K562 (cell line): ENCODE results near the gene SZT2. TPM values are rescaled to one million over a fixed set of nuclear protein-coding genes. Genes with fewer than 3 reads are reported as not detected.

Experiments
- BRD9 ChIP-seq: fragments of 450-650 bp; IDR thresholded peaks from 2 replicates; pipeline ENCODE4 v1.6.1; 2018; ENCODE audit warnings: low read depth; ENCODE audit not compliant: partially characterized antibody
- CBFA2T2 ChIP-seq: fragments of 450-650 bp; conservative IDR thresholded peaks from 2 replicates; pipeline ENCODE4 v1.6.1; 2017; ENCODE audit warnings: mild to moderate bottlenecking
- CSDE1 ChIP-seq, 2 experiments: fragments of 450-650 bp; IDR thresholded peaks; 2 replicates each; pipeline ENCODE4 v1.6.1; 2016; ENCODE audit warnings: mild to moderate bottlenecking in 1 of 2
- EGR1 ChIP-seq: fragments of 450-650 bp; conservative IDR thresholded peaks from 2 replicates; pipeline ENCODE4 v1.6.1; 2017; ENCODE audit warnings: mild to moderate bottlenecking
- FOXM1 ChIP-seq, 2 experiments: fragments of 450-650 bp in 1 of 2; sonication (generic) in 1 of 2; formaldehyde crosslinking in 1 of 2; IDR thresholded peaks; 2 replicates each; pipeline versions ENCODE4 v1.6.1 to v1.9.0; 2017 to 2022; ENCODE audit warnings: low read depth in 2 of 2, mild to moderate bottlenecking in 2 of 2, missing genetic modification reagents in 1 of 2, moderate library complexity in 1 of 2
- GABPB2 ChIP-seq: fragments of 250-450 bp; sonication (Bioruptor Pico); conservative IDR thresholded peaks from 2 replicates; pipeline ENCODE4 v1.5.1; 2021; ENCODE audit warnings: mild to moderate bottlenecking
- KHSRP ChIP-seq: fragments of 450-650 bp; IDR thresholded peaks from 2 replicates; pipeline ENCODE4 v1.6.1; 2017
- KLF13 ChIP-seq: fragments of 450-650 bp; IDR thresholded peaks from 2 replicates; pipeline ENCODE4 v1.6.1; 2016; ENCODE audit warnings: missing genetic modification characterization, low read depth, mild to moderate bottlenecking, missing compliant biosample characterization, moderate library complexity, borderline replicate concordance
- PHF20 ChIP-seq: fragments of 450-650 bp; IDR thresholded peaks from 2 replicates; pipeline ENCODE4 v1.6.1; 2018; ENCODE audit not compliant: partially characterized antibody
- POLR2G ChIP-seq: fragments of 200-400 bp; formaldehyde crosslinking; IDR thresholded peaks from 2 replicates; pipeline ENCODE4 v1.6.1; 2017; ENCODE audit warnings: low read depth, mild to moderate bottlenecking, antibody characterized with exemption, low read length, moderate library complexity
- SRF ChIP-seq, 2 experiments: fragments of 250-450, 450-650 bp in 1 of 2; sonication (Bioruptor Pico) in 1 of 2; sonication (generic) in 1 of 2; formaldehyde crosslinking; IDR thresholded peaks; 2 replicates each; pipeline versions ENCODE4 v1.5.0 to v1.5.1; 2020 to 2022; ENCODE audit warnings: mild to moderate bottlenecking in 1 of 2, missing genetic modification reagents in 1 of 2
- YBX1 ChIP-seq: fragments of 450-650 bp; IDR thresholded peaks from 2 replicates; pipeline ENCODE4 v1.7.1; 2016; ENCODE audit warnings: mild to moderate bottlenecking
- ZNF24 ChIP-seq: fragments of 450-650 bp; IDR thresholded peaks from 2 replicates; pipeline ENCODE4 v1.6.1; 2016
- ZNF766 ChIP-seq: fragments of 200-800 bp; sonication (Bioruptor generic); conservative IDR thresholded peaks from 2 replicates; pipeline ENCODE4 v1.6.1; 2016; ENCODE audit warnings: missing genetic modification characterization, missing compliant biosample characterization
- ZNF780A ChIP-seq: fragments of 250-450 bp; sonication (Bioruptor Pico); IDR thresholded peaks from 2 replicates; pipeline ENCODE4 v1.5.0; 2021; ENCODE audit warnings: mild to moderate bottlenecking
- polyA plus RNA-seq, 8 experiments: library from polyadenylated mRNA; depleted of rRNA in 4 of 8; stranded (reverse) in 5 of 8; unstranded in 3 of 8; fragments of >200 nt; fragmentation: Nextera tagmentation in 2 of 8; fragmentation: Illumina TruSeq in 1 of 8; extraction: Ambion mirVana in 2 of 8; extraction: Trizol in 1 of 8; gene quantifications; 2 replicates each; pipeline versions ENCODE4 v1.2.1 to v1.2.3, GENCODE V29; 2011 to 2014; ENCODE audit warnings: inconsistent platforms in 1 of 8, missing spikeins in 1 of 8
- total RNA-seq, 7 experiments: library from RNA; depleted of rRNA in 6 of 7; stranded (reverse); fragments of >200 nt in 6 of 7; fragmentation: Illumina TruSeq in 2 of 7; extraction: Trizol in 2 of 7; gene quantifications; 2 replicates each; pipeline versions ENCODE4 v1.2.1 to v1.2.3, GENCODE V29; 2011 to 2021; ENCODE audit warnings: low replicate concordance in 1 of 7
- TF ChIP-seq, protein P1 (sequence below): fragments of 250-450 bp; sonication (Bioruptor Pico); IDR thresholded peaks from 2 replicates; pipeline ENCODE4 v1.5.0; 2021; ENCODE audit warnings: mild to moderate bottlenecking, borderline replicate concordance
- TF ChIP-seq, protein P2 (sequence below): IDR thresholded peaks from 2 replicates; pipeline ENCODE4 v1.6.1; 2011; ENCODE audit not compliant: insufficient read length; ENCODE audit errors: extremely low read depth
- TF ChIP-seq, protein P3 (sequence below): fragments of 250-450 bp; sonication (Bioruptor Pico); IDR thresholded peaks from 2 replicates; pipeline ENCODE4 v1.8.0; 2022; ENCODE audit warnings: moderate library complexity, mild to moderate bottlenecking, inconsistent platforms
- TF ChIP-seq, protein P4 (sequence below), 2 experiments: fragments of 200-800 bp in 1 of 2; sonication (Bioruptor generic) in 1 of 2; sonication (generic) in 1 of 2; formaldehyde crosslinking in 1 of 2; IDR thresholded peaks in 1 of 2; conservative IDR thresholded peaks in 1 of 2; 2 replicates each; pipeline versions ENCODE4 v1.5.0 to v1.6.1; 2016 to 2020; ENCODE audit warnings: missing compliant biosample characterization in 1 of 2, missing genetic modification characterization in 1 of 2, missing genetic modification reagents in 1 of 2
- TF ChIP-seq, protein P5 (sequence below): fragments of 250-450 bp; sonication (Bioruptor Pico); IDR thresholded peaks from 2 replicates; pipeline ENCODE4 v1.5.0; 2021

The SZT2 gene
- total and polyA plus RNA-seq, 9 of the 15 experiments (the other 6 are each of a cell fraction or from before 2014, with no cell fraction given) = 0.88 to 31.0 (median 12.8) TPM

DNA sequence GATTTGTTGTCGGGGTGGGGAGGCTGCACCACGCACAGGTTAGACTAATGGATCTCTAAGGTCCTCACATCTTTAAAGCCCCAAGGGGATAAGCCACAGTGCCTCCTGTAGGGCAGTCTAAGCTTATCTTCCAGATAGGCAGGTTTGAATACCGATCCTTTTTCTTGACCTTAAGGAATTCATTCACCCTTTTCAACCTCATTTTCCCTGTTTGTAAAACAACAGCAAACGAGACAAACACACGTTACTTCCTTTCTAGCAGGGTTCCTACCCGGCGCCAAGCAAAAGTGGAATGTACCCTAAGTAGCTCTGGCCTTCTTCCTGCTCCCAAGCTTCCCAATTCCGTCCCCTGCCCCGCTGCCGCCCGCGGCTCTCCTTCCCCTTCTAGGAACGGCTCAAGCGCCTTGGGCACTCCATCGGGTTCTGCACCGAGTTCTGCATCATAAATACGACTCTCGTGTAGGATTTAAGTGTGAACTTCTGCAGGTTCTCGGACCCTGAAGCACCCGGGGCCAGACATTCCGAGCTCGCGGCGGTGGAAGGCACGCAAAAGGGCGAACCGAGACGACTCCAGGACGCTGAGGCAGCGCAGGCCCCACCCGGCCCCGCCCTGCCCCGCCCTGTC is 31.5 kb upstream of the SZT2 start (continued):
- TF ChIP-seq ZNF780A (CRISPR knock-in tag) (no peak), ZNF766 (CRISPR knock-in tag) (no peak; the same call in 1 of the 2 replicates), ZNF24 (0 out of 2 replicates have a peak, but pooled peaks have one; percentile 11), BRD9 (peak; percentile 80), CBFA2T2 (no peak), YBX1 (no peak), PHF20 (peak; percentile 58), EGR1 (no peak), SRF (CRISPR knock-in tag; IDR thresholded peaks at IDR 0.05) (0 out of 4 replicates have a peak, but pooled peaks of 1 of the 2 experiments have one; percentile 12), FOXM1 (IDR thresholded peaks at IDR 0.05; ENCODE audit: low read depth) (no peak), FOXM1 (CRISPR knock-in tag; IDR thresholded peaks at IDR 0.05; ENCODE audit: low read depth) (no peak), GABPB2 (no peak), KHSRP (no peak), KLF13 (no peak), CSDE1 (IDR thresholded peaks at IDR 0.05) (no peak), POLR2G (no peak)
- TF ChIP-seq, protein P1, sequence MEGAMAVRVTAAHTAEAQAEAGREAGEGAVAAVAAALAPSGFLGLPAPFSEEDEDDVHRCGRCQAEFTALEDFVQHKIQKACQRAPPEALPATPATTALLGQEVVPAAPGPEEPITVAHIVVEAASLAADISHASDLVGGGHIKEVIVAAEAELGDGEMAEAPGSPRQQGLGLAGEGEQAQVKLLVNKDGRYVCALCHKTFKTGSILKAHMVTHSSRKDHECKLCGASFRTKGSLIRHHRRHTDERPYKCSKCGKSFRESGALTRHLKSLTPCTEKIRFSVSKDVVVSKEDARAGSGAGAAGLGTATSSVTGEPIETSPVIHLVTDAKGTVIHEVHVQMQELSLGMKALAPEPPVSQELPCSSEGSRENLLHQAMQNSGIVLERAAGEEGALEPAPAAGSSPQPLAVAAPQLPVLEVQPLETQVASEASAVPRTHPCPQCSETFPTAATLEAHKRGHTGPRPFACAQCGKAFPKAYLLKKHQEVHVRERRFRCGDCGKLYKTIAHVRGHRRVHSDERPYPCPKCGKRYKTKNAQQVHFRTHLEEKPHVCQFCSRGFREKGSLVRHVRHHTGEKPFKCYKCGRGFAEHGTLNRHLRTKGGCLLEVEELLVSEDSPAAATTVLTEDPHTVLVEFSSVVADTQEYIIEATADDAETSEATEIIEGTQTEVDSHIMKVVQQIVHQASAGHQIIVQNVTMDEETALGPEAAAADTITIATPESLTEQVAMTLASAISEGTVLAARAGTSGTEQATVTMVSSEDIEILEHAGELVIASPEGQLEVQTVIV (CRISPR knock-in tag) = no peak
- TF ChIP-seq, protein P2, sequence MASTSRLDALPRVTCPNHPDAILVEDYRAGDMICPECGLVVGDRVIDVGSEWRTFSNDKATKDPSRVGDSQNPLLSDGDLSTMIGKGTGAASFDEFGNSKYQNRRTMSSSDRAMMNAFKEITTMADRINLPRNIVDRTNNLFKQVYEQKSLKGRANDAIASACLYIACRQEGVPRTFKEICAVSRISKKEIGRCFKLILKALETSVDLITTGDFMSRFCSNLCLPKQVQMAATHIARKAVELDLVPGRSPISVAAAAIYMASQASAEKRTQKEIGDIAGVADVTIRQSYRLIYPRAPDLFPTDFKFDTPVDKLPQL = peak; percentile 17
- TF ChIP-seq, protein P3, sequence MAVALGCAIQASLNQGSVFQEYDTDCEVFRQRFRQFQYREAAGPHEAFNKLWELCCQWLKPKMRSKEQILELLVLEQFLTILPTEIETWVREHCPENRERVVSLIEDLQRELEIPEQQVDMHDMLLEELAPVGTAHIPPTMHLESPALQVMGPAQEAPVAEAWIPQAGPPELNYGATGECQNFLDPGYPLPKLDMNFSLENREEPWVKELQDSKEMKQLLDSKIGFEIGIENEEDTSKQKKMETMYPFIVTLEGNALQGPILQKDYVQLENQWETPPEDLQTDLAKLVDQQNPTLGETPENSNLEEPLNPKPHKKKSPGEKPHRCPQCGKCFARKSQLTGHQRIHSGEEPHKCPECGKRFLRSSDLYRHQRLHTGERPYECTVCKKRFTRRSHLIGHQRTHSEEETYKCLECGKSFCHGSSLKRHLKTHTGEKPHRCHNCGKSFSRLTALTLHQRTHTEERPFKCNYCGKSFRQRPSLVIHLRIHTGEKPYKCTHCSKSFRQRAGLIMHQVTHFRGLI (CRISPR knock-in tag) = no peak
- TF ChIP-seq, protein P4, sequence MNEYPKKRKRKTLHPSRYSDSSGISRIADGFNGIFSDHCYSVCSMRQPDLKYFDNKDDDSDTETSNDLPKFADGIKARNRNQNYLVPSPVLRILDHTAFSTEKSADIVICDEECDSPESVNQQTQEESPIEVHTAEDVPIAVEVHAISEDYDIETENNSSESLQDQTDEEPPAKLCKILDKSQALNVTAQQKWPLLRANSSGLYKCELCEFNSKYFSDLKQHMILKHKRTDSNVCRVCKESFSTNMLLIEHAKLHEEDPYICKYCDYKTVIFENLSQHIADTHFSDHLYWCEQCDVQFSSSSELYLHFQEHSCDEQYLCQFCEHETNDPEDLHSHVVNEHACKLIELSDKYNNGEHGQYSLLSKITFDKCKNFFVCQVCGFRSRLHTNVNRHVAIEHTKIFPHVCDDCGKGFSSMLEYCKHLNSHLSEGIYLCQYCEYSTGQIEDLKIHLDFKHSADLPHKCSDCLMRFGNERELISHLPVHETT (CRISPR knock-in tag; conservative IDR thresholded peaks at IDR 0.05 in 1 of 2, IDR thresholded peaks at IDR 0.05 in 1 of 2) = peak in 1 of 2 experiments; percentile 44; a peak in 1 of 4 replicates
- TF ChIP-seq, protein P5, sequence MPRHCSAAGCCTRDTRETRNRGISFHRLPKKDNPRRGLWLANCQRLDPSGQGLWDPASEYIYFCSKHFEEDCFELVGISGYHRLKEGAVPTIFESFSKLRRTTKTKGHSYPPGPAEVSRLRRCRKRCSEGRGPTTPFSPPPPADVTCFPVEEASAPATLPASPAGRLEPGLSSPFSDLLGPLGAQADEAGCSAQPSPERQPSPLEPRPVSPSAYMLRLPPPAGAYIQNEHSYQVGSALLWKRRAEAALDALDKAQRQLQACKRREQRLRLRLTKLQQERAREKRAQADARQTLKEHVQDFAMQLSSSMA = peak; percentile 64; the same call in 1 of the 2 replicates
